Breast epithelium (tissue), 3 donors: ENCODE data around the gene SLC9A5.

Experiments
- CTCF ChIP-seq, 3 donors: fragments of 450-650 bp; IDR thresholded peaks; one replicate each; pipeline ENCODE4 v1.5.1; 2016 to 2017; ENCODE audit warnings: antibody characterized with exemption in 3 of 3, mild to moderate bottlenecking in 3 of 3, moderate library complexity in 3 of 3
- POLR2A ChIP-seq: fragments of 450-650 bp; IDR thresholded peaks from one replicate; pipeline ENCODE4 v1.6.1; 2016; ENCODE audit warnings: antibody characterized with exemption, mild to moderate bottlenecking, moderate library complexity
- POLR2AphosphoS5 ChIP-seq, 3 donors: sonication (generic); formaldehyde crosslinking; IDR thresholded peaks; one replicate each; pipeline ENCODE4 v1.6.1; 2017; ENCODE audit warnings: antibody characterized with exemption in 3 of 3

GRCh38 chr16:67245186-67245585 is 3.6 kb upstream of the SLC9A5 start:
- TF ChIP-seq POLR2A, result no peak
- no peak for TF ChIP-seq CTCF (IDR thresholded peaks at IDR 0.05)
- TF ChIP-seq POLR2AphosphoS5 (IDR thresholded peaks at IDR 0.05), result no peak
